GM12878 (cell line): ENCODE results near the gene MOG.

ENCODE experiments used
- CHD2 ChIP-seq: IDR thresholded peaks from 2 replicates; pipeline ENCODE4 v1.6.1; 2011; ENCODE audit warnings: low read depth, low read length, improper control_type of control experiment, borderline replicate concordance
- EZH2 ChIP-seq: IDR thresholded peaks from 2 replicates; pipeline ENCODE4 v1.6.1; 2012; ENCODE audit warnings: low read depth, mild to moderate bottlenecking, control low read depth, inconsistent platforms, low read length, borderline replicate concordance; ENCODE audit not compliant: control insufficient read depth
- POLR2AphosphoS2 ChIP-seq: IDR thresholded peaks from 2 replicates; pipeline ENCODE4 v1.6.1; 2011; ENCODE audit warnings: low read depth, mild to moderate bottlenecking, low read length, improper control_type of control experiment, moderate library complexity
- SPI1 ChIP-seq: IDR thresholded peaks from 2 replicates; pipeline ENCODE4 v1.6.1; 2011; ENCODE audit warnings: low read depth, mild to moderate bottlenecking, low read length, moderate library complexity, borderline replicate concordance; ENCODE audit not compliant: insufficient read depth
- SUZ12 ChIP-seq: fragments of 200-600 bp; sonication (generic); IDR thresholded peaks from one replicate; pipeline ENCODE4 v1.6.1; 2018; ENCODE audit warnings: antibody characterized with exemption, mild to moderate bottlenecking; ENCODE audit not compliant: unreplicated experiment
- TAF1 ChIP-seq: IDR thresholded peaks from 2 replicates; pipeline ENCODE4 v1.6.1; 2011; ENCODE audit warnings: mild to moderate bottlenecking, low read depth, low read length, borderline replicate concordance
- TF ChIP-seq, protein P1 (sequence below): fragments of 450-650 bp; IDR thresholded peaks from 2 replicates; pipeline ENCODE4 v1.6.1; 2016; ENCODE audit warnings: mild to moderate bottlenecking
- TF ChIP-seq, protein P2 (sequence below): IDR thresholded peaks from 2 replicates; pipeline ENCODE4 v1.6.1; 2011; ENCODE audit warnings: borderline replicate concordance, low read depth, mild to moderate bottlenecking, moderate library complexity, low read length; ENCODE audit not compliant: insufficient read depth, poor library complexity, severe bottlenecking
- TF ChIP-seq, protein P3 (sequence below), 3 experiments: IDR thresholded peaks in 2 of 3; conservative IDR thresholded peaks in 1 of 3; 2 replicates each; pipeline ENCODE4 v1.5.1; 2011; ENCODE audit warnings: low read depth in 3 of 3, low read length in 3 of 3, mild to moderate bottlenecking in 3 of 3, control low read depth in 2 of 3, moderate library complexity in 2 of 3, inconsistent platforms in 1 of 3, mixed read lengths in 1 of 3; ENCODE audit not compliant: control insufficient read depth in 2 of 3, insufficient read depth in 1 of 3; ENCODE audit errors: extremely low read depth in 1 of 3
- TF ChIP-seq, protein P4 (sequence below): IDR thresholded peaks from 2 replicates; pipeline ENCODE4 v1.6.1; 2012; ENCODE audit warnings: low read depth, low read length, improper control_type of control experiment

DNA sequence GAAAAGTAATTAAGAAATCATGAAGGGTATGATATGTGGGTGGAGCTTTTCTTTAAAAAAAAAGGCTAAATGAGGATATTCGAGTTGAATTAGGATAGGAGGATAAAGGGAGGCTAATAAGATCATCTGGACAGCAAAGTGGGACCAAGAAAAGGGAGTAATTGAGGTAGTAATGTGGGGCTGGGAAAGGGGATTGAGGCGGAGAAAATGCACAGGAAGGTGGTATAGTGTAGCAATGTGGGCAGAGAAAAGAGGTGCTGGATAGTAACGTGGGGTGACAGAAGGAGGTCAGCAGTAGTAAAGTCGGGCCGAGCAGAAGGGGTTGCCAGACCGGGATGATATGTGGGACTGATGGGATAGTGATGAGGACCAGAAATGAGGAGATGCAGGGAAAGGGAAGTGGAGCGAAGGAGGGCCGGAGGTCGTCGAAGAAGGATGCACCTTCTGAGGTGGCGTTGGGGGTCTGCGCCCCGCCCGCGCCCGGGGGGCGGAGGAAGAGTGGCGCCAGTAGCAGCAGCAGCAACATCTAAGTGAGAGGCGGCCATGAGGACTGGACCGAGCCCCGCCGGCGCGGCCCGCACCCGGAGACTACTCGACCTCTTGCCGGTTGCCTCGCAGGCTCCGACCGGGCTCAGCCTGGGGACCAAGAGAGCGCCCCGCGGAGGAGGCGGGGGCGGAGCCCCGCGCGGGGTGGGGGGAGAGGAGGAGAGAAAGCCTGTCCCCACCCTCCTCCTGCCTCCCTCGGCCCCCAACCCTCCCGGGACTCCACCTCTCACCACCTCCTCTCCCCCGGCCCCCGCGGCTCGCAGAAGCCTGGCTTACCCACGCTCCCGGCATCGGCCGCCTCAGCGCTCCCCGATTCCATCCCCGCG is 24.8 kb upstream of the MOG start:
- TF ChIP-seq TAF1: no peak
- no peak for TF ChIP-seq SUZ12
- no peak for TF ChIP-seq POLR2AphosphoS2
- TF ChIP-seq, protein P1, sequence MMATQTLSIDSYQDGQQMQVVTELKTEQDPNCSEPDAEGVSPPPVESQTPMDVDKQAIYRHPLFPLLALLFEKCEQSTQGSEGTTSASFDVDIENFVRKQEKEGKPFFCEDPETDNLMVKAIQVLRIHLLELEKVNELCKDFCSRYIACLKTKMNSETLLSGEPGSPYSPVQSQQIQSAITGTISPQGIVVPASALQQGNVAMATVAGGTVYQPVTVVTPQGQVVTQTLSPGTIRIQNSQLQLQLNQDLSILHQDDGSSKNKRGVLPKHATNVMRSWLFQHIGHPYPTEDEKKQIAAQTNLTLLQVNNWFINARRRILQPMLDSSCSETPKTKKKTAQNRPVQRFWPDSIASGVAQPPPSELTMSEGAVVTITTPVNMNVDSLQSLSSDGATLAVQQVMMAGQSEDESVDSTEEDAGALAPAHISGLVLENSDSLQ: no peak
- TF ChIP-seq, protein P2, sequence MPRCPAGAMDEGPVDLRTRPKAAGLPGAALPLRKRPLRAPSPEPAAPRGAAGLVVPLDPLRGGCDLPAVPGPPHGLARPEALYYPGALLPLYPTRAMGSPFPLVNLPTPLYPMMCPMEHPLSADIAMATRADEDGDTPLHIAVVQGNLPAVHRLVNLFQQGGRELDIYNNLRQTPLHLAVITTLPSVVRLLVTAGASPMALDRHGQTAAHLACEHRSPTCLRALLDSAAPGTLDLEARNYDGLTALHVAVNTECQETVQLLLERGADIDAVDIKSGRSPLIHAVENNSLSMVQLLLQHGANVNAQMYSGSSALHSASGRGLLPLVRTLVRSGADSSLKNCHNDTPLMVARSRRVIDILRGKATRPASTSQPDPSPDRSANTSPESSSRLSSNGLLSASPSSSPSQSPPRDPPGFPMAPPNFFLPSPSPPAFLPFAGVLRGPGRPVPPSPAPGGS: no peak
- no peak for TF ChIP-seq EZH2
- TF ChIP-seq, protein P3, sequence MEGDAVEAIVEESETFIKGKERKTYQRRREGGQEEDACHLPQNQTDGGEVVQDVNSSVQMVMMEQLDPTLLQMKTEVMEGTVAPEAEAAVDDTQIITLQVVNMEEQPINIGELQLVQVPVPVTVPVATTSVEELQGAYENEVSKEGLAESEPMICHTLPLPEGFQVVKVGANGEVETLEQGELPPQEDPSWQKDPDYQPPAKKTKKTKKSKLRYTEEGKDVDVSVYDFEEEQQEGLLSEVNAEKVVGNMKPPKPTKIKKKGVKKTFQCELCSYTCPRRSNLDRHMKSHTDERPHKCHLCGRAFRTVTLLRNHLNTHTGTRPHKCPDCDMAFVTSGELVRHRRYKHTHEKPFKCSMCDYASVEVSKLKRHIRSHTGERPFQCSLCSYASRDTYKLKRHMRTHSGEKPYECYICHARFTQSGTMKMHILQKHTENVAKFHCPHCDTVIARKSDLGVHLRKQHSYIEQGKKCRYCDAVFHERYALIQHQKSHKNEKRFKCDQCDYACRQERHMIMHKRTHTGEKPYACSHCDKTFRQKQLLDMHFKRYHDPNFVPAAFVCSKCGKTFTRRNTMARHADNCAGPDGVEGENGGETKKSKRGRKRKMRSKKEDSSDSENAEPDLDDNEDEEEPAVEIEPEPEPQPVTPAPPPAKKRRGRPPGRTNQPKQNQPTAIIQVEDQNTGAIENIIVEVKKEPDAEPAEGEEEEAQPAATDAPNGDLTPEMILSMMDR (IDR thresholded peaks at IDR 0.05 in 2 of 3, conservative IDR thresholded peaks at IDR 0.05 in 1 of 3; ENCODE audit: control insufficient read depth in 2 of 3, extremely low read depth in 1 of 3, insufficient read depth in 1 of 3, low read depth in 3 of 3, low read length in 3 of 3): no peak
- no peak for TF ChIP-seq CHD2
- TF ChIP-seq, protein P4, sequence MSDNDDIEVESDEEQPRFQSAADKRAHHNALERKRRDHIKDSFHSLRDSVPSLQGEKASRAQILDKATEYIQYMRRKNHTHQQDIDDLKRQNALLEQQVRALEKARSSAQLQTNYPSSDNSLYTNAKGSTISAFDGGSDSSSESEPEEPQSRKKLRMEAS: no peak
- TF ChIP-seq SPI1: 0 out of 2 replicates have a peak, but pooled peaks have one; percentile 7
